HG02938 (cell line): ENCODE results near the gene FAM53B.

Experiments
- ATAC-seq: cut with Tn5 transposase; IDR thresholded peaks from one replicate; pipeline ENCODE4 v1.9.1; 2021; ENCODE audit warnings: mild to moderate bottlenecking, moderate library complexity; ENCODE audit not compliant: unreplicated experiment

FAM53B gene

GRCh38 chr10:124602121-124602561 lies 142.0 kb downstream of the FAM53B start:
- ATAC-seq, result no peak

- ATAC-seq, result no peak
Measured at GRCh38 chr10:124601431-124602120, 142.6 kb downstream of the FAM53B start.

GRCh38 chr10:124601016-124601415 lies 143.2 kb downstream of the FAM53B start:
- ATAC-seq, result no peak

GRCh38 chr10:124600051-124600880 lies 143.9 kb downstream of the FAM53B start:
- no peak for ATAC-seq

GRCh38 chr10:124599588-124600050 lies 144.6 kb downstream of the FAM53B start:
- no peak for ATAC-seq

- ATAC-seq, result no peak
Measured at GRCh38 chr10:124598773-124599587, 145.2 kb downstream of the FAM53B start.

GRCh38 chr10:124598196-124598595 lies 146.0 kb downstream of the FAM53B start:
- ATAC-seq, result no peak

GRCh38 chr10:124597846-124598165 lies 146.4 kb downstream of the FAM53B start:
- no peak for ATAC-seq

- no peak for ATAC-seq
Measured at GRCh38 chr10:124596962-124597845, 147.0 kb downstream of the FAM53B start.

- ATAC-seq, result no peak
Measured at GRCh38 chr10:124596116-124596785, 147.9 kb downstream of the FAM53B start.

- ATAC-seq, result no peak
Measured at GRCh38 chr10:124595143-124595883, 148.9 kb downstream of the FAM53B start.

GRCh38 chr10:124594240-124594639 lies 149.9 kb downstream of the FAM53B start:
- no peak for ATAC-seq

GRCh38 chr10:124593431-124593985 lies 150.7 kb downstream of the FAM53B start:
- ATAC-seq, result no peak

- no peak for ATAC-seq
Measured at GRCh38 chr10:124592736-124593430, 151.3 kb downstream of the FAM53B start.

- ATAC-seq, result no peak
Measured at GRCh38 chr10:124592101-124592500, 152.1 kb downstream of the FAM53B start.

- no peak for ATAC-seq
Measured at GRCh38 chr10:124591123-124591495, 153.1 kb downstream of the FAM53B start.

- no peak for ATAC-seq
Measured at GRCh38 chr10:124590216-124591122, 153.7 kb downstream of the FAM53B start.
